OCI-LY1 (cell line): Measurements from ENCODE around the gene TYK2.

Experiments used
- H2AFZ ChIP-seq: fragments of 200-600 bp; sonication (generic), shearing (Covaris generic); 2 replicates; pipeline ENCODE4 v1.6.0; 2014; ENCODE audit warnings: antibody characterized with exemption, mild to moderate bottlenecking, low read length
- H3F3A ChIP-seq: fragments of 200-600 bp; sonication (generic), shearing (Covaris generic); 2 replicates; pipeline ENCODE4 v1.6.0; 2014; ENCODE audit warnings: mild to moderate bottlenecking, antibody characterized with exemption, low read length, moderate library complexity; ENCODE audit not compliant: insufficient read depth
- H3K27ac ChIP-seq: fragments of 200-600 bp; sonication (generic); 2 replicates; pipeline ENCODE4 v1.5.1; 2014; ENCODE audit warnings: low read length, mixed run types, mild to moderate bottlenecking, low read depth; ENCODE audit not compliant: poor library complexity, severe bottlenecking
- H3K27me3 ChIP-seq: fragments of 200-600 bp; sonication (generic); 2 replicates; pipeline ENCODE4 v1.6.0; 2014; ENCODE audit warnings: antibody characterized with exemption, mild to moderate bottlenecking, low read length, moderate library complexity; ENCODE audit not compliant: insufficient read depth
- H3K36me3 ChIP-seq: fragments of 200-600 bp; sonication (generic); 2 replicates; pipeline ENCODE4 v1.6.1; 2014; ENCODE audit warnings: mild to moderate bottlenecking, antibody characterized with exemption, low read length, moderate library complexity, mixed read lengths; ENCODE audit not compliant: insufficient read depth
- H3K4me1 ChIP-seq: fragments of 200-600 bp; sonication (generic); 2 replicates; pipeline ENCODE4 v1.5.1; 2014; ENCODE audit warnings: mild to moderate bottlenecking, low read length, moderate library complexity; ENCODE audit not compliant: insufficient read depth, severe bottlenecking
- H3K4me2 ChIP-seq: fragments of 200-600 bp; sonication (generic), shearing (Covaris generic); 2 replicates; pipeline ENCODE4 v1.6.1; 2014; ENCODE audit warnings: low read length
- H3K4me3 ChIP-seq: fragments of 200-600 bp; sonication (generic); 2 replicates; pipeline ENCODE4 v1.5.1; 2014; ENCODE audit warnings: low read length, low read depth, mild to moderate bottlenecking, mixed read lengths; ENCODE audit not compliant: poor library complexity, severe bottlenecking
- H3K79me2 ChIP-seq: fragments of 200-600 bp; shearing (Covaris generic); 2 replicates; pipeline ENCODE4 v1.6.1; 2016; ENCODE audit warnings: mixed run types, low read length, mixed read lengths; ENCODE audit not compliant: insufficient read depth
- H3K9ac ChIP-seq: fragments of 200-600 bp; sonication (generic), shearing (Covaris generic); 2 replicates; pipeline ENCODE4 v1.6.1; 2014; ENCODE audit warnings: mild to moderate bottlenecking, low read length, mixed read lengths
- H3K9me2 ChIP-seq: fragments of 200-600 bp; sonication (generic), shearing (Covaris generic); 2 replicates; pipeline ENCODE4 v1.6.1; 2014; ENCODE audit warnings: low read depth, mild to moderate bottlenecking, low read length, mixed read lengths
- H3K9me3 ChIP-seq: fragments of 200-600 bp; shearing (Covaris generic); 2 replicates; pipeline ENCODE4 v1.6.1; 2014; ENCODE audit warnings: low read length, mixed read lengths
- H4K20me1 ChIP-seq: fragments of 200-600 bp; sonication (generic), shearing (Covaris generic); 2 replicates; pipeline ENCODE4 v1.6.0; 2016; ENCODE audit warnings: mild to moderate bottlenecking, low read length; ENCODE audit not compliant: insufficient read depth
- EZH2 ChIP-seq: fragments of 200-600 bp; sonication (generic), shearing (Covaris generic); IDR thresholded peaks from 2 replicates; pipeline ENCODE4 v1.8.0; 2017; ENCODE audit warnings: borderline replicate concordance, mixed run types, mild to moderate bottlenecking, antibody characterized with exemption, low read length, moderate library complexity, mixed read lengths
- TF ChIP-seq, protein P1 (sequence below): fragments of 200-600 bp; sonication (generic), shearing (Covaris generic); IDR thresholded peaks from 2 replicates; pipeline ENCODE4 v1.5.1; 2017; ENCODE audit warnings: mild to moderate bottlenecking, antibody characterized with exemption, low read length, moderate library complexity, mixed read lengths

Gene TYK2

DNA sequence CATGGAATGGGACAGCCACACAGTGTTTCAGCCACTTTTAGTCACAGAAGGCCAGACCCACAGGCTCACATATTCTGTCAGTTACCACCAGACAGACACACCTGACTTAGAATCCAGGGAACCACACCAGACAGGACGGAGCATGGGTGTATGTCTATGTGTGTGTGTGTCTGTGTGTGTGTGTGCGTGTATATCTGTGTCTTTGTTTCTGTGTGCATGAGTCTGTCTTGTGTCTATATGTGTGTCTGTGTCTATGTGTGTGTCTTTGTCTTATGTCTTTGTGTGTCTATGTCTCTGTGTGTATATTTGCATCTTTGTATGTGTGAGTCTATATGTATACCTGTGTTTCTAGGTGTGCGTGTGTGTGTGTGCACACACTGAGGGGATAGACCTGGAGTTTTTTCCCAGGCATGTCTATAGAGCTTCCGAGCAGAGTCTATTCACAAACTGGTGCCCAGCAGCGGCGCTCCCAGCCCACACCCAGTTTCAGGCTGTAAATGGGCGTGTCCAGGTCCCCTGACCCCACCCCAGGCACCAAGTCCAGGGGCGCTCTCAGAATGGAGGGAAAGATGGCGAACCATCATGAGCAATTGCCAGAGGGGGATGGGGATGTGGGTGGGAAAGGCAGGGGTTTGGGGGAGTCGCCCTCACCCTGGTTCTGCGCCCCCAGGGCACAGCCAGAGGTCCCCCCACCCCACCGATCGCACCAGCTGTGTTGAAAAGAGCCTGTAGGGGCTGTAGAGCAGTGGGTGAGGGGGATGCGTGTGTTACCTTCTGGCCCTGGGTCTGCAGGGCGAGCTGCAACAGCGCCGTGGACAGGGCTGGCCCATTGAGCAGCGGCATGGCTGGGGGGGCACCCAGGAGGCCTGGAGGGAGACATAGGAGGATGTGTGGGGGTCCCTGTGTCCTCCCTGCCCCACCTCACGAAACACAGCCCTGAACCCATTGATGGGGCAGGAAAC, 58.2 kb downstream of the TYK2 start:
- H3K79me2 ChIP-seq, result no peaks in the 10 kb centered on the region
- H3K9me2 ChIP-seq, result no peaks in the 10 kb centered on the region
- H3K4me2 ChIP-seq, result no peak overlapping the region
- H3K36me3 ChIP-seq, result peaks cover 84% of the 10 kb centered on the region
- no peaks in the 10 kb centered on the region for H3K27me3 ChIP-seq
- H2AFZ ChIP-seq, result no peak overlapping the region
- H3K9ac ChIP-seq, result no peak overlapping the region
- no peaks in the 10 kb centered on the region; the same call in 1 of the 2 replicates for H3F3A ChIP-seq
- H3K9me3 ChIP-seq, result no peaks in the 10 kb centered on the region
- TF ChIP-seq, protein P1, sequence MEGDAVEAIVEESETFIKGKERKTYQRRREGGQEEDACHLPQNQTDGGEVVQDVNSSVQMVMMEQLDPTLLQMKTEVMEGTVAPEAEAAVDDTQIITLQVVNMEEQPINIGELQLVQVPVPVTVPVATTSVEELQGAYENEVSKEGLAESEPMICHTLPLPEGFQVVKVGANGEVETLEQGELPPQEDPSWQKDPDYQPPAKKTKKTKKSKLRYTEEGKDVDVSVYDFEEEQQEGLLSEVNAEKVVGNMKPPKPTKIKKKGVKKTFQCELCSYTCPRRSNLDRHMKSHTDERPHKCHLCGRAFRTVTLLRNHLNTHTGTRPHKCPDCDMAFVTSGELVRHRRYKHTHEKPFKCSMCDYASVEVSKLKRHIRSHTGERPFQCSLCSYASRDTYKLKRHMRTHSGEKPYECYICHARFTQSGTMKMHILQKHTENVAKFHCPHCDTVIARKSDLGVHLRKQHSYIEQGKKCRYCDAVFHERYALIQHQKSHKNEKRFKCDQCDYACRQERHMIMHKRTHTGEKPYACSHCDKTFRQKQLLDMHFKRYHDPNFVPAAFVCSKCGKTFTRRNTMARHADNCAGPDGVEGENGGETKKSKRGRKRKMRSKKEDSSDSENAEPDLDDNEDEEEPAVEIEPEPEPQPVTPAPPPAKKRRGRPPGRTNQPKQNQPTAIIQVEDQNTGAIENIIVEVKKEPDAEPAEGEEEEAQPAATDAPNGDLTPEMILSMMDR, result no peak
- TF ChIP-seq EZH2, result no peak
- H3K27ac ChIP-seq, result no peak overlapping the region
- H3K4me3 ChIP-seq, result no peak overlapping the region
- peaks cover 18% of the 10 kb centered on the region for H3K4me1 ChIP-seq
- no peaks in the 10 kb centered on the region for H4K20me1 ChIP-seq

DNA sequence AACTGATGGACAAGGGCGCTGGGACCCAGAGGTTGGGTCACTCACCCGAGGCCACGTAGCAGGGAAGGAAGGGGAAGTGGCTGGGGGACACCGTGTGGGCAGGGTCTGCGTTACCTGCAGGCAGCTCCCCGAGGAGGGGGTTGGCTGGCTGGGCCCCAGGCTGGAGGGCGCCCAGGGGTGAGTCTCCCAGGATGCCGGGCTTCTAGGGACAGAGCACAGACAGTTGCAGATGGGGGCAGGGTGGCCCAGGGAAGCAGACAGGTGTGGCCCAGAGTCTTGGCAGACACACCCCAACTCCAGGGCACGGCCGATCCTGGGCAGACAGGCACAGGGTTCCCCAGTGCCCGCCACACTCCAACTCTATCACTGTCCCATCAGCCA, 59.0 kb downstream of the TYK2 start:
- H3F3A ChIP-seq, result no peaks in the 10 kb centered on the region; the same call in 1 of the 2 replicates
- no peak overlapping the region for H3K27ac ChIP-seq
- no peak overlapping the region for H3K9ac ChIP-seq
- TF ChIP-seq EZH2, result no peak
- TF ChIP-seq, protein P1, result no peak
- no peaks in the 10 kb centered on the region for H3K9me2 ChIP-seq
- H2AFZ ChIP-seq, result no peak overlapping the region
- no peak overlapping the region for H3K4me2 ChIP-seq
- H4K20me1 ChIP-seq, result no peaks in the 10 kb centered on the region
- H3K27me3 ChIP-seq, result no peaks in the 10 kb centered on the region
- H3K4me1 ChIP-seq, result peaks cover 12% of the 10 kb centered on the region
- no peaks in the 10 kb centered on the region for H3K79me2 ChIP-seq
- no peak overlapping the region for H3K4me3 ChIP-seq
- no peaks in the 10 kb centered on the region for H3K9me3 ChIP-seq
- H3K36me3 ChIP-seq, result peaks cover 86% of the 10 kb centered on the region

DNA sequence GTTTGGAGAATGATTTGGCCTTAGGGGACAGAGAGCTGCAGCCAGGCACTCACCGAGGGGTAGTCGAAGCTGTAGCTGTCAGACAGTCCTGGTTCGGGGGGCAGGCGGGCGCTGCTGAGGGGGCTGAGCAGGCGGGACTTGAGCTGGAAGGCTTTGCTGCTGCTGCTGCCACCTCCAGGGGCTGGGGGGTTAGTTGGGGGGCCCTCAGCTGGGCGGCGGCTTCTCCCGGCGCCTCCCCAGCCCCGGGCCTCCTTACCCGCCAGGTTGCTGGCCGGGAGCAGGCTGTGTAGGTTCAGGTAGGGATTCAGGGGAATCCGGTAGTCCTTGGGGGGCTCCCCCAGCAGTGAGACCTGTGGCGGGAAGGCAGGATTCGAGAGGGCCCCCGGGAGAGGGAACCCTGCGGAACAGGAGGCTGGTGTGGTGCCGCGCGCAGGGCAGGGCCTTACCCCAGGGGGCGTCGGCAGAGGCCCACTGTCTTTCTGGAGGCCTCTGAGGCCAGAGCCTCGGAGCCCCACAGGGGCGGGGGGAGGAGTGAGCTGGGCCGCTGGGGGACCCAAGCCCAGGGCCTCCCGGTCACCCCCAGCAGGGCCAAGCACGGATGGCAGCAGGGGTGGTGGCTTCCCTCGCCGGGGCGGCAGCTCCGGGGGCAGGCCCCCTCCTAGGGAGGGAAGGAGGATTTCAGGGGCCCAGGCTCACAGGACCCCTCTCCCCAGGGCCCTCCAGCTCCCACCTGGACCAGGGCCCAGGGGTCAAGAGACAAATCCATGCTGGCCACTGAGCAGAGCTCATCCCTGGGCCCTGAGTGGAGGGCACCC, 59.6 kb downstream of the TYK2 start:
- H3K9ac ChIP-seq, result no peak overlapping the region
- H3K4me2 ChIP-seq, result no peak overlapping the region
- no peak overlapping the region for H3K4me3 ChIP-seq
- no peaks in the 10 kb centered on the region for H3K27me3 ChIP-seq
- H2AFZ ChIP-seq, result no peak overlapping the region
- no peaks in the 10 kb centered on the region for H3K9me2 ChIP-seq
- TF ChIP-seq, protein P1, result no peak
- TF ChIP-seq EZH2, result no peak
- no peaks in the 10 kb centered on the region for H3K9me3 ChIP-seq
- no peak overlapping the region for H3K27ac ChIP-seq
- H4K20me1 ChIP-seq, result no peaks in the 10 kb centered on the region
- no peaks in the 10 kb centered on the region for H3F3A ChIP-seq
- no peaks in the 10 kb centered on the region for H3K79me2 ChIP-seq
- H3K36me3 ChIP-seq, result peaks cover 85% of the 10 kb centered on the region
- H3K4me1 ChIP-seq, result peaks cover 14% of the 10 kb centered on the region
